NB4 (cell line): ENCODE measurements around the gene ACTN3.

Experiments used
- MAX ChIP-seq: IDR thresholded peaks from 2 replicates; pipeline ENCODE4 v1.6.1; 2011; ENCODE audit warnings: low read depth, low read length
- MYC ChIP-seq: IDR thresholded peaks from 2 replicates; pipeline ENCODE4 v1.6.1; 2011; ENCODE audit warnings: low read depth, low read length
- POLR2A ChIP-seq: IDR thresholded peaks from 2 replicates; pipeline ENCODE4 v1.6.1; 2011; ENCODE audit warnings: mild to moderate bottlenecking; ENCODE audit not compliant: insufficient read length; ENCODE audit errors: extremely low read depth
- TF ChIP-seq, protein P1 (sequence below): IDR thresholded peaks from one replicate; pipeline ENCODE4 v1.5.1; 2012; ENCODE audit warnings: low read depth, low read length

DNA sequence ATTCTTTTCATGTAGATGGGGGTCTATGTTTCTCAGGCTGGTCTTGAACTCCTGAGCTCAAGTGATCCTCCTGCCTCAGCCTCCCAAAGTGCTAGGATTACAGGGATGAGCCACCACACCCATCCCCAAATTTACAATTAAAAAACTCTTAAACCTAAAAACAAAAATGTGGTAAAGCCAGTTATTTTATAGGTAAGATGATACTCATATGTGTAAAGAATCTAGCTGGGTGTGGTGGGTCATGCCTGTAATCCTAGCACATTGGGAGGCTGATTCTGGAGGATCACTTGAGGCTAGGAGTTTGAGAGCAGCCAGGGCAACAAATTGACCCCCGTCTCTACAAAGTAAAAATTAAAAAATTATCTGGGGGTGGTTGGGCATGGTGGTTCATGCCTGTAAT is 65.8 kb downstream of the ACTN3 start:
- no peak for TF ChIP-seq POLR2A
- TF ChIP-seq, protein P1, sequence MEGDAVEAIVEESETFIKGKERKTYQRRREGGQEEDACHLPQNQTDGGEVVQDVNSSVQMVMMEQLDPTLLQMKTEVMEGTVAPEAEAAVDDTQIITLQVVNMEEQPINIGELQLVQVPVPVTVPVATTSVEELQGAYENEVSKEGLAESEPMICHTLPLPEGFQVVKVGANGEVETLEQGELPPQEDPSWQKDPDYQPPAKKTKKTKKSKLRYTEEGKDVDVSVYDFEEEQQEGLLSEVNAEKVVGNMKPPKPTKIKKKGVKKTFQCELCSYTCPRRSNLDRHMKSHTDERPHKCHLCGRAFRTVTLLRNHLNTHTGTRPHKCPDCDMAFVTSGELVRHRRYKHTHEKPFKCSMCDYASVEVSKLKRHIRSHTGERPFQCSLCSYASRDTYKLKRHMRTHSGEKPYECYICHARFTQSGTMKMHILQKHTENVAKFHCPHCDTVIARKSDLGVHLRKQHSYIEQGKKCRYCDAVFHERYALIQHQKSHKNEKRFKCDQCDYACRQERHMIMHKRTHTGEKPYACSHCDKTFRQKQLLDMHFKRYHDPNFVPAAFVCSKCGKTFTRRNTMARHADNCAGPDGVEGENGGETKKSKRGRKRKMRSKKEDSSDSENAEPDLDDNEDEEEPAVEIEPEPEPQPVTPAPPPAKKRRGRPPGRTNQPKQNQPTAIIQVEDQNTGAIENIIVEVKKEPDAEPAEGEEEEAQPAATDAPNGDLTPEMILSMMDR = no peak
- TF ChIP-seq MAX = no peak
- TF ChIP-seq MYC = no peak
